Omental fat pad (tissue), 4 donors: ENCODE measurements around the gene SH3TC2. TPM values are rescaled to one million over a fixed set of nuclear protein-coding genes. Genes with fewer than 3 reads are reported as not detected.

Source experiments
- ATAC-seq: fragments of 150-250 bp; one replicate; pipeline ENCODE4 v1.9.1; 2016; ENCODE audit warnings: mild to moderate bottlenecking, moderate library complexity; ENCODE audit not compliant: low FRiP score
- DNase-seq: peaks from one replicate; pipeline ENCODE4 v3.0.0-alpha.2; 2019; ENCODE audit warnings: low spot score
- CTCF ChIP-seq, 3 donors: fragments of 450-650 bp; IDR thresholded peaks; one replicate each; pipeline ENCODE4 v1.5.1; 2016 to 2017; ENCODE audit warnings: antibody characterized with exemption in 3 of 3, mild to moderate bottlenecking in 3 of 3, moderate library complexity in 2 of 3
- total RNA-seq, 4 donors: library from RNA; depleted of rRNA; stranded (reverse); fragments of >200 nt; gene quantifications; one replicate each; pipeline ENCODE4 v1.1.0, GENCODE V29; 2016

The SH3TC2 gene
- 1 to 10 TPM in 3 of 4 donors, under 1 TPM in 1; 0.69 to 8.4 (median 2.1) TPM for total RNA-seq

DNA sequence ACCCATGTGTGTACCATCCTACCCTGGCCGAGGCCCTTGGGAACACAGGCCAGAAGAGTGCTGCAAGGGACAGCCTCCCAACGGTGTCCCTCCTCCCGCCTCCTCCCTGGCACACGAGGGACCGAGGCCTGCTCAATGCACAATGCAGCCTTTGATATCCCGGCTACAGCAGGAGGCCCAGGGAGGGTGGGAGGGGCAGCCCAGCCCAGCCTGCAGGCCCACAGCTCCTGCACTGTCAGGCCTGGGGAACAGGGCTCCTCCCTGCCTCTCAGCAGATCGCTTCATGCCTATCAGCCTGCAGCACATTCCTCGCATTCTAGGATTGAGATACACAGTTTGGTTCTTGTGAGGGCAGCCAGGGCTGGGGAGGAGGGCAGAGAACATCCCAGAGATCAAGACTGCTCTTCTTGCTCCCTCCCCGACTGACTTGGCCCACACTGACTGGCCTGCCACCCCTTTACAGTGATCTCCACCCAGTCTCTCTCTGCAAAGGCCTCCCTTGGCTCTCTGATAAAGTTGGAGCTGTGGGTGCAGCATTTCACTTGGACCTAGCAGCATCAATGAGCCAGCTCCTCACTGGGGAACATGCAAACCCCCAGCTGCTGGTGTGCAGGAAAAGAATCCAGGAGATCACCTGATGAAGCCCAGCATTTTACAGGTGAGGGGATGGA is at the start of gene SH3TC2:
TSS of gene SH3TC2 (minus strand) at position 46 of the 671 bp plus-strand sequence. CDS start at position 6, 40 bp downstream.
- TF ChIP-seq CTCF (IDR thresholded peaks at IDR 0.05) = no peak
- ATAC-seq (peak; percentile 51), DNase-seq (no peak)

GRCh38 chr5:149110406-149110805 is 47.5 kb upstream of the SH3TC2 start:
- DNase-seq = no peak
- ATAC-seq = no peak
- no peak for TF ChIP-seq CTCF (IDR thresholded peaks at IDR 0.05)

DNA sequence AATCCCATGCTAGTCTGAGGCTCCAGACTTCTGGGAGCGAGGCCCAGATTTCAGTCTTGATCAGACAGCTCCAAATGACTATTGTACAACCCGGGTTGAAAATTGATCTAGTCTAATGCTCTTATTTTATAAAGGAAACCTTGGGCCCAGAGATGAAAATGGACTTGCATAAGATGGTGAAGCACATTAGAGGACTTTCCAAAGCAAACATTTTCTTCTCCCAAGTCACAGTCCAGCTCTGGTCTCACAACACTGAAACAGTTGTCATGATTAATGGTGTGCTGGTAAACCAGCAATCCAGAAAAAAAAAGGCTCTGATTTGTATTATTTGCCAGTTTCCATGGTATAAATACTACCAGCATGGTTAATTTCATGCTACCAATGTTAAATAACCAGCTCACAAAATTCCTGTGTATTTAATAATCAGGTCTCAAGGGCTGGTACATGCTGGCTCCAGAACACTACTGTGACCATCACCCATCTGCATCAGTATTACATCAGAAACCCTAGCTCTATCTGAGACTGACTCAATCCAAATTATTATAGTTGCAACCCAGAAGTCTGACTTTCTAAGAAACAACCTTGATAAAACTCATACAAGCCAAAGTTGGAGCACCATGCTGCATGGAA is 45.9 kb upstream of the SH3TC2 start:
- ATAC-seq (no peak), DNase-seq (no peak)
- TF ChIP-seq CTCF (IDR thresholded peaks at IDR 0.05) = no peak

DNA sequence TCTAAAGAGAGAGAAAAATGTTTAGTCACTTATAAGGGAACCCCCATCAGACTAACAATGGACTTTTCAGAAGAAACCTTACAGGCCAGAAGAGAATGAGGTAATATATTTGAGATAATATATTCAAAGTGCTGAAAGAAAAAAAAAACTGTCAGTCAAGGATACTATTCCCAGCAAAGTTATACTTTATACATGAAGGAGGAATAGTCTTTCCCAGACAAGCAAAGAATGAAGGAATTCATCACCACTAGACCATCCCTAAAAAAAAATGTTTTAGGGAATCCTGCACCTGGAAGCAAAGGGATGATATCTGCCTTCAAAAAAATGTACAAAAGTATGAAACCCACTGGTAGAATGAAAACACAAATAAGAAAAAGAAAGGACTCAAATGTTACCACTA is 37.5 kb upstream of the SH3TC2 start:
- no peak for TF ChIP-seq CTCF (IDR thresholded peaks at IDR 0.05)
- ATAC-seq (no peak), DNase-seq (no peak)

DNA sequence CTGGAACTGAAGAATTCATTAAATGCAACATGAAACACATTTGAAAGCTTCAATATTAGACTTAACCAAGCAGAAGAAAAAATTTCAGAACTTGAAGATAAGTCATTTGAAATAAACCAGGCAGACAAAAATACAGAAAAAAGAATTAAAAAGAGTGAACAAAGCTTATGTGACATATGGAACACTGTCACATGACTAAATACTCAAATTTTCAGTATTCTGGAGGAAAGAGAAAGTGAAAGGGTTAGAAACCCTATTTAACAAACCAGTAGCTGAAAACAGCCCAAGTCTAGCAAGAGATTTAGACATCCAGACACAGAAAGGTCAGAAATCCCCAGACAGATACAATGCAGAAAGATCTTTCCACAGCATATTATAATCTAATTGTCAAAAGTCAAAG is 37.1 kb upstream of the SH3TC2 start:
- no peak for ATAC-seq
- no peak for DNase-seq
- TF ChIP-seq CTCF (IDR thresholded peaks at IDR 0.05) = no peak

- ATAC-seq (no peak), DNase-seq (no peak)
- no peak for TF ChIP-seq CTCF (IDR thresholded peaks at IDR 0.05)
Observed at GRCh38 chr5:149094996-149095395, 32.1 kb upstream of the SH3TC2 start.

DNA sequence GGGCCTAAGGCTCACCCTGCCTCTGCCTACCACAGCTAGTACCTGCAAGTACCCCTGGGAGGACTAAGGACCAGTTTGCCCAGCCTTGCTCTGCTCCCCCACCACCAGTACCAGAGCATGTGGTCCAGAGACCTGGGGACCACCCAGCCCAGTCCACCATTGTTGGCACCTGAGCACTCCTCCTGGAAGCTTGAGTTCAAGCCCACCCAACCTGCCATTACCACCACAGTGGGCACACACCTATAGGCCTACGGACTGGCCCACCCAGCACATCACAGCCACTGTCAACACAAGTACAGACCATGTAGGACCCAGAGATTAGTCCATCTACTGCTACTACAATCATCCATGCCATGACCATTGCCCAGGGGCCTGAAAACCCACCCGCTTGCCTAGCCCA is 30.8 kb upstream of the SH3TC2 start:
- TF ChIP-seq CTCF (IDR thresholded peaks at IDR 0.05) = no peak
- ATAC-seq = no peak
- DNase-seq = no peak
